Mononuclear cell (primary cell): ENCODE results near the gene ACAP1. TPM values are rescaled to one million over a fixed set of nuclear protein-coding genes. Genes with fewer than 3 reads are reported as not detected.
A peak's percentile ranks its signal among the peaks of the same experiment; 100 is the strongest.

ENCODE experiments used
- H3K27me3 ChIP-seq: 2 replicates; pipeline ENCODE4 v1.6.0; 2011; ENCODE audit warnings: low read length, control low read depth; ENCODE audit not compliant: insufficient read depth
- H3K4me1 ChIP-seq: 2 replicates; pipeline ENCODE4 v1.5.1; 2011; ENCODE audit warnings: mild to moderate bottlenecking, low read length, control low read depth; ENCODE audit not compliant: insufficient read depth
- H3K4me3 ChIP-seq: 2 replicates; pipeline ENCODE4 v1.5.1; 2011; ENCODE audit warnings: mild to moderate bottlenecking, low read length, moderate library complexity
- H3K9me3 ChIP-seq: 2 replicates; pipeline ENCODE4 v1.5.1; 2011; ENCODE audit warnings: low read depth, mild to moderate bottlenecking, control low read depth, low read length
- total RNA-seq: library from RNA; depleted of rRNA; stranded (reverse); fragments of >200 nt; gene quantifications from one replicate; pipeline ENCODE4 v1.2.3, GENCODE V29; 2012

Gene ACAP1
- total RNA-seq, 1 donor: 107 TPM

- no peaks in the 10 kb centered on the region for H3K9me3 ChIP-seq
- H3K4me1 ChIP-seq: peaks cover 24% of the 10 kb centered on the region
- peak within 1 kb of the TSS; percentile 70 for H3K4me3 ChIP-seq
- no peaks in the 10 kb centered on the region for H3K27me3 ChIP-seq
Observed at GRCh38 chr17:7394452-7395191, 58.3 kb downstream of the ACAP1 start, which contains the start of gene PLSCR3. TSS of gene PLSCR3 (minus strand) at chr17:7394525. CDS start at chr17:7394110, 415 bp downstream.

- Histone ChIP-seq H3K27me3 (no peaks in the 10 kb centered on the region), H3K9me3 (no peaks in the 10 kb centered on the region), H3K4me1 (peaks cover 24% of the 10 kb centered on the region), H3K4me3 (no peak overlapping the region)
Observed at GRCh38 chr17:7396147-7396546, 59.8 kb downstream of the ACAP1 start.

GRCh38 chr17:7398612-7399011 is 62.3 kb downstream of the ACAP1 start:
- peaks cover 20% of the 10 kb centered on the region for H3K4me1 ChIP-seq
- no peaks in the 10 kb centered on the region for H3K9me3 ChIP-seq
- H3K4me3 ChIP-seq: no peak overlapping the region
- no peaks in the 10 kb centered on the region for H3K27me3 ChIP-seq

Other genes starting within 250 kb of the ACAP1 start
- gene ASGR2, start 221.7 kb upstream of the ACAP1 start, total RNA-seq: 12.9 TPM
- 4.6 TPM for gene ASGR1, start 157.2 kb upstream of the ACAP1 start, total RNA-seq
- 9.0 TPM for gene DLG4, start 116.7 kb upstream of the ACAP1 start, total RNA-seq
- gene ACADVL, start 116.6 kb upstream of the ACAP1 start, total RNA-seq: 143 TPM
- 23.1 TPM for gene DVL2, start 102.0 kb upstream of the ACAP1 start, total RNA-seq
- 6.5 TPM for gene PHF23, start 97.1 kb upstream of the ACAP1 start, total RNA-seq
- 396 TPM for gene GABARAP, start 94.1 kb upstream of the ACAP1 start, total RNA-seq
- 38.8 TPM for gene CTDNEP1, start 84.8 kb upstream of the ACAP1 start, total RNA-seq
- gene ELP5, start 84.3 kb upstream of the ACAP1 start, total RNA-seq: 14.4 TPM
- gene CLDN7, start 74.1 kb upstream of the ACAP1 start, total RNA-seq: 0.10 TPM
- not detected for gene SLC2A4, start 54.8 kb upstream of the ACAP1 start, total RNA-seq
- gene YBX2, start 41.9 kb upstream of the ACAP1 start, total RNA-seq: not detected
- 340 TPM for gene EIF5A, start 28.9 kb upstream of the ACAP1 start, total RNA-seq
- 65.9 TPM for gene GPS2, start 21.2 kb upstream of the ACAP1 start, total RNA-seq
- 4.8 TPM for gene NEURL4, start 7.2 kb upstream of the ACAP1 start, total RNA-seq
- gene KCTD11, start 15.6 kb downstream of the ACAP1 start, total RNA-seq: 0.73 TPM
- gene TMEM95, start 18.6 kb downstream of the ACAP1 start, total RNA-seq: not detected
- gene TNK1, start 44.6 kb downstream of the ACAP1 start, total RNA-seq: 5.5 TPM
- gene PLSCR3, start 58.0 kb downstream of the ACAP1 start, total RNA-seq: 21.6 TPM
- gene TMEM256, start 67.6 kb downstream of the ACAP1 start, total RNA-seq: 41.1 TPM
- 0.73 TPM for gene NLGN2, start 71.3 kb downstream of the ACAP1 start, total RNA-seq
- not detected for gene SPEM1, start 83.8 kb downstream of the ACAP1 start, total RNA-seq
- gene SPEM2, start 89.1 kb downstream of the ACAP1 start, total RNA-seq: not detected
- under 0.01 TPM for gene SPEM3, start 92.3 kb downstream of the ACAP1 start, total RNA-seq
- 4.6 TPM for gene TMEM102, start 98.9 kb downstream of the ACAP1 start, total RNA-seq
- gene FGF11, start 103.0 kb downstream of the ACAP1 start, total RNA-seq: 0.21 TPM
- gene CHRNB1, start 108.5 kb downstream of the ACAP1 start, total RNA-seq: 3.3 TPM
- 30.9 TPM for gene ZBTB4, start 143.1 kb downstream of the ACAP1 start, total RNA-seq
- gene SLC35G6, start 144.9 kb downstream of the ACAP1 start, total RNA-seq: not detected
- gene POLR2A, start 147.8 kb downstream of the ACAP1 start, total RNA-seq: 174 TPM
- gene TNFSF12, start 212.5 kb downstream of the ACAP1 start, total RNA-seq: 14.4 TPM
- 44.9 TPM for gene TNFSF13, start 222.2 kb downstream of the ACAP1 start, total RNA-seq
- gene SENP3, start 225.4 kb downstream of the ACAP1 start, total RNA-seq: 33.1 TPM
- gene CD68, start 243.1 kb downstream of the ACAP1 start, total RNA-seq: 147 TPM
- gene MPDU1, start 247.3 kb downstream of the ACAP1 start, total RNA-seq: 48.0 TPM